ENCODE data around the gene ETNPPL. TPM values are rescaled to one million over a fixed set of nuclear protein-coding genes. Genes with fewer than 3 reads are reported as not detected.

The ETNPPL gene
- total RNA-seq, 1 donor from 2014 or later: 0.43 TPM

DNA sequence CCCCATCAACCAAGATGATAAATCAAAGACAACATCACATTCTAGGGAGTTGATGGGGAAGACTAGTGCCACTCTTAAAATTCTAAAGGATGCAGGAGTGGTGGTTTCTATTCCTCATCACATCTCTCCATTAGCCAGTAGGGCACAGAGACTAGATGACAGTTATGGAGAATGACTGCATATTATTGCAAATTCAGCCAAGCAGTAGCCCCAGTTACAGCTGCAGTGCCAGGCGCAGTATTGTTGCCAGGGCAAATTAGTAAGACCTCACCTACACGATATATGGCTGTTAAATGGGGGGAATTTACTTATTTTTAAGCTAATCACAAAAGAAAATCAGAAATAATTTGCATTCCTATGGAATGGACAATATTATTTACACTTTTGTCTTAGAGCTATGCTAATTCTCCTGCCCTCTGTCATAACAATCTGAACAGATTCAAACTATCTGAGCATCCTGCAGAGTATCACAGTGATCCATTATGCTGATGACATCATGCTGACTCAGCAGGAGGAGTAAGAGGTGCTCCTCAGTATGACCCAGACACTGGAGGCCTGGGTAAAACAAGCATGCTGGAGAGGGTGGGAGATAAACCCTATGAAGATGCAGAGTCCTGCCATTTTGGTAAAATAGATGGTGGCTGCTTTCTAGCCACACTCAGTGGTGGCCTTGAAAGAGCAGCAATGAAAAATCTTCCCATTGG lies 24.7 kb downstream of the ETNPPL start:
- H3K4me2 ChIP-seq: no peak overlapping the region
- TF ChIP-seq, protein P1, sequence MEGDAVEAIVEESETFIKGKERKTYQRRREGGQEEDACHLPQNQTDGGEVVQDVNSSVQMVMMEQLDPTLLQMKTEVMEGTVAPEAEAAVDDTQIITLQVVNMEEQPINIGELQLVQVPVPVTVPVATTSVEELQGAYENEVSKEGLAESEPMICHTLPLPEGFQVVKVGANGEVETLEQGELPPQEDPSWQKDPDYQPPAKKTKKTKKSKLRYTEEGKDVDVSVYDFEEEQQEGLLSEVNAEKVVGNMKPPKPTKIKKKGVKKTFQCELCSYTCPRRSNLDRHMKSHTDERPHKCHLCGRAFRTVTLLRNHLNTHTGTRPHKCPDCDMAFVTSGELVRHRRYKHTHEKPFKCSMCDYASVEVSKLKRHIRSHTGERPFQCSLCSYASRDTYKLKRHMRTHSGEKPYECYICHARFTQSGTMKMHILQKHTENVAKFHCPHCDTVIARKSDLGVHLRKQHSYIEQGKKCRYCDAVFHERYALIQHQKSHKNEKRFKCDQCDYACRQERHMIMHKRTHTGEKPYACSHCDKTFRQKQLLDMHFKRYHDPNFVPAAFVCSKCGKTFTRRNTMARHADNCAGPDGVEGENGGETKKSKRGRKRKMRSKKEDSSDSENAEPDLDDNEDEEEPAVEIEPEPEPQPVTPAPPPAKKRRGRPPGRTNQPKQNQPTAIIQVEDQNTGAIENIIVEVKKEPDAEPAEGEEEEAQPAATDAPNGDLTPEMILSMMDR (IDR thresholded peaks at IDR 0.05): no peak
- TF ChIP-seq EZH2phosphoT487 (IDR thresholded peaks at IDR 0.05) (no peak), EZH2 (IDR thresholded peaks at IDR 0.05) (no peak)
- H2AFZ ChIP-seq (replicated peaks): no peak overlapping the region

DNA sequence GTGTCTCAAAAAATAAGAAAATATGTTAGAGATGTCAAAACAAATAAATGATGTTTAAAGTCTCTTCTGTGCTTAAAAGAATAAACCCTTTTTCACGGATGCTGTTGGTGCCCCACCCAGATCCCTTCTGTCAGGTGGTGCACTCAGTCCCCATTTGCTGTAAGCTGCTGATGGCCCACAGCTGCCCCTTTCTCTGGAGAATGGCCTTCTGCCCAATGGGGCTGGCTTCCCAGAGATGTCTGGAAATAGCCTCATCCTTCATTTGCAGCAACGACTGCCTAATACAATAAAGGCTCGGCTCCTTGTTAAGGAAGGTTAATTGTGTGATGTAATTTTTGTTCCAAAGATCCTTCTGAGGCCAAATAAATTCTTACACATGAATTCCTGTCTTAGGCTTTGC lies 31.8 kb downstream of the ETNPPL start:
- Histone ChIP-seq H3K9ac (no peak overlapping the region), H2AFZ (replicated peaks) (no peak overlapping the region), H3K79me2 (ENCODE audit: low read depth) (no peaks in the 10 kb centered on the region), H3K4me1 (no peaks in the 10 kb centered on the region), H3K36me3 (peaks cover 3% of the 10 kb centered on the region), H3K9me3 (ENCODE audit: low read depth) (peaks cover 4% of the 10 kb centered on the region), H3K4me2 (no peak overlapping the region), H3F3A (ENCODE audit: low read depth) (no peaks in the 10 kb centered on the region), H3K4me3 (no peak overlapping the region), H4K20me1 (ENCODE audit: low read depth) (no peaks in the 10 kb centered on the region), H3K27ac (no peak overlapping the region), H3K27me3 (no peaks in the 10 kb centered on the region)
- H3K9me3 Mint-ChIP-seq: peaks cover 17% of the 10 kb centered on the region
- DNase-seq (ENCODE audit: low spot score): no peak
- no peak for TF ChIP-seq EZH2phosphoT487 (IDR thresholded peaks at IDR 0.05)
- no peak for TF ChIP-seq EZH2 (IDR thresholded peaks at IDR 0.05)
- TF ChIP-seq, protein P1 (IDR thresholded peaks at IDR 0.05): no peak
- H3K36me3 Mint-ChIP-seq: peaks cover 5% of the 10 kb centered on the region
- no peak overlapping the region for H3K27ac Mint-ChIP-seq
- H3K27me3 Mint-ChIP-seq (ENCODE audit: insufficient read depth, low read depth): no peaks in the 10 kb centered on the region
- no peak overlapping the region for H3K4me3 Mint-ChIP-seq
- no peaks in the 10 kb centered on the region for H3K4me1 Mint-ChIP-seq

More for the DNA sequence above, 24.7 kb downstream of the ETNPPL start:
- Mint-ChIP-seq H3K36me3 (no peaks in the 10 kb centered on the region), H3K9me3 (no peaks in the 10 kb centered on the region), H3K4me3 (no peak overlapping the region), H3K27me3 (ENCODE audit: insufficient read depth, low read depth) (no peaks in the 10 kb centered on the region), H3K27ac (no peak overlapping the region), H3K4me1 (peaks cover 13% of the 10 kb centered on the region)
- H3K79me2 ChIP-seq (ENCODE audit: low read depth): no peaks in the 10 kb centered on the region
- no peaks in the 10 kb centered on the region for H3K27me3 ChIP-seq
- no peak for DNase-seq (ENCODE audit: low spot score)
- no peak overlapping the region for H3K4me3 ChIP-seq
- H3F3A ChIP-seq (ENCODE audit: low read depth): peaks cover 11% of the 10 kb centered on the region
- no peaks in the 10 kb centered on the region for H3K9me3 ChIP-seq (ENCODE audit: low read depth)
- H3K9ac ChIP-seq: no peak overlapping the region
- no peaks in the 10 kb centered on the region for H3K36me3 ChIP-seq
- no peak overlapping the region for H3K27ac ChIP-seq
- H3K4me1 ChIP-seq: peaks cover 13% of the 10 kb centered on the region
- no peaks in the 10 kb centered on the region for H4K20me1 ChIP-seq (ENCODE audit: low read depth)

DNA sequence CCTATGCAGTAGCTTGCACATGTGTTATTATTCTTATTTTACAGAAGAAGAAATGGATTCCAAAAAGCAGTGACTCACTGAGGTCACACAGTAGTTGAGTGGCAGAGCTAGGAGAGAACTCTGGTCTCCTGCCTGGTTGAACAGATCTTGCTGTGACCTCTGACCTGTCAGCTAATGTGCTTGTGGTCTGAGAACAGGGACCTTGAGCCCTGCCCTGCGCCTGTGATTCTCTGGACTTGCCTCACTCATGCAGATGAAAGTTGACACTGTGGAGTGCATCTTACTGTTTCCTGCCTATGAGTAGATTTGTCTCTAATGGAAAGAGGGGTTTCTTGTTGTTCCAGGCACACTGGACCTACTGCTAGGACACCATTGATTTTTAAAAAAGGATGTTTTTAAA lies 32.3 kb downstream of the ETNPPL start:
- H3K9me3 ChIP-seq (ENCODE audit: low read depth): peaks cover 4% of the 10 kb centered on the region
- H3F3A ChIP-seq (ENCODE audit: low read depth): no peaks in the 10 kb centered on the region
- H3K4me1 ChIP-seq: no peaks in the 10 kb centered on the region
- DNase-seq (ENCODE audit: low spot score): no peak
- H3K36me3 Mint-ChIP-seq: peaks cover 5% of the 10 kb centered on the region
- no peaks in the 10 kb centered on the region for H3K27me3 ChIP-seq
- peaks cover 19% of the 10 kb centered on the region for H3K9me3 Mint-ChIP-seq
- TF ChIP-seq, protein P1 (IDR thresholded peaks at IDR 0.05): no peak
- TF ChIP-seq EZH2phosphoT487 (IDR thresholded peaks at IDR 0.05): no peak
- TF ChIP-seq EZH2 (IDR thresholded peaks at IDR 0.05): no peak
- no peak overlapping the region for H3K9ac ChIP-seq
- H3K4me3 ChIP-seq: no peak overlapping the region
- H3K27ac ChIP-seq: no peak overlapping the region
- no peaks in the 10 kb centered on the region for H3K4me1 Mint-ChIP-seq
- H3K79me2 ChIP-seq (ENCODE audit: low read depth): no peaks in the 10 kb centered on the region
- H3K27me3 Mint-ChIP-seq (ENCODE audit: insufficient read depth, low read depth): no peaks in the 10 kb centered on the region
- H4K20me1 ChIP-seq (ENCODE audit: low read depth): no peaks in the 10 kb centered on the region
- H2AFZ ChIP-seq (replicated peaks): no peak overlapping the region
- no peak overlapping the region for H3K4me2 ChIP-seq
- no peak overlapping the region for H3K4me3 Mint-ChIP-seq
- H3K36me3 ChIP-seq: peaks cover 3% of the 10 kb centered on the region
- no peak overlapping the region for H3K27ac Mint-ChIP-seq

All from neural progenitor cell (in vitro differentiated cells).